Astrocyte of the spinal cord (primary cell): ENCODE data around the gene CELF1.

Experiments
- DNase-seq: peaks from one replicate; pipeline ENCODE4 v3.0.0; 2011; ENCODE audit warnings: low read depth, low spot score
- H3K4me3 ChIP-seq: 2 replicates; pipeline ENCODE4 v1.5.1; 2011; ENCODE audit warnings: low read depth, mild to moderate bottlenecking, low read length, moderate library complexity
- CTCF ChIP-seq: IDR thresholded peaks from 2 replicates; pipeline ENCODE4 v1.5.1; 2012; ENCODE audit warnings: low read depth, mild to moderate bottlenecking, low read length, inconsistent platforms
- in situ Hi-C: cut with HindIII; loops from 2 replicates; pipeline ENCODE4 v1.10.0; 2017; ENCODE audit warnings: low sequenced_read_pairs

Gene CELF1

GRCh38 chr11:47440054-47440476, 112.9 kb downstream of the CELF1 start:
- in situ Hi-C loops: no loop called here
- no peak for TF ChIP-seq CTCF
- DNase-seq: no peak
- H3K4me3 ChIP-seq: no peak overlapping the region

GRCh38 chr11:47438721-47439120, 114.2 kb downstream of the CELF1 start:
- in situ Hi-C loops: no loop called here
- no peak overlapping the region for H3K4me3 ChIP-seq
- no peak for DNase-seq
- TF ChIP-seq CTCF: no peak

GRCh38 chr11:47437746-47438418, 115.0 kb downstream of the CELF1 start:
- no peak overlapping the region for H3K4me3 ChIP-seq
- TF ChIP-seq CTCF: peak; percentile 2
- in situ Hi-C loops: no loop called here
- DNase-seq: no peak

- in situ Hi-C loops: no loop called here
- DNase-seq: no peak
- no peak for TF ChIP-seq CTCF
- no peak overlapping the region for H3K4me3 ChIP-seq
These were observed 115.7 kb downstream of the CELF1 start for GRCh38 chr11:47437218-47437745.

- TF ChIP-seq CTCF: no peak
- in situ Hi-C loops: no loop called here
- no peak for DNase-seq
- no peak overlapping the region for H3K4me3 ChIP-seq
These were observed 116.2 kb downstream of the CELF1 start for GRCh38 chr11:47436726-47437125.

GRCh38 chr11:47435687-47436086, 117.2 kb downstream of the CELF1 start:
- no peak for DNase-seq
- TF ChIP-seq CTCF: no peak
- in situ Hi-C loops: no loop called here
- no peak overlapping the region for H3K4me3 ChIP-seq
